HG03442 (cell line): ENCODE data around the gene CKS2.

ENCODE experiments used
- ATAC-seq: cut with Tn5 transposase; IDR thresholded peaks from one replicate; pipeline ENCODE4 v1.9.1; 2021; ENCODE audit warnings: mild to moderate bottlenecking, moderate library complexity; ENCODE audit not compliant: unreplicated experiment

CKS2 gene

GRCh38 chr9:89346696-89347095 lies 35.7 kb downstream of the CKS2 start:
- no peak for ATAC-seq

GRCh38 chr9:89347651-89348050 lies 36.7 kb downstream of the CKS2 start:
- ATAC-seq, result no peak

GRCh38 chr9:89349607-89350006 lies 38.6 kb downstream of the CKS2 start:
- ATAC-seq, result no peak

- ATAC-seq, result no peak
These were observed 40.1 kb downstream of the CKS2 start for GRCh38 chr9:89350988-89351557.

- no peak for ATAC-seq
These were observed 40.7 kb downstream of the CKS2 start for GRCh38 chr9:89351584-89352300.

- no peak for ATAC-seq
These were observed 41.5 kb downstream of the CKS2 start for GRCh38 chr9:89352451-89352850.

GRCh38 chr9:89352874-89353649 lies 42.1 kb downstream of the CKS2 start:
- ATAC-seq, result no peak

GRCh38 chr9:89353989-89354388 lies 43.0 kb downstream of the CKS2 start:
- ATAC-seq, result no peak

GRCh38 chr9:89354471-89354870 lies 43.5 kb downstream of the CKS2 start:
- ATAC-seq, result no peak

GRCh38 chr9:89356782-89357181 lies 45.8 kb downstream of the CKS2 start:
- ATAC-seq, result no peak

- no peak for ATAC-seq
These were observed 46.6 kb downstream of the CKS2 start for GRCh38 chr9:89357331-89358197.

GRCh38 chr9:89358376-89358916 lies 47.5 kb downstream of the CKS2 start:
- ATAC-seq, result no peak

- ATAC-seq, result no peak
These were observed 48.0 kb downstream of the CKS2 start for GRCh38 chr9:89358985-89359384.

- ATAC-seq, result no peak
These were observed 48.8 kb downstream of the CKS2 start for GRCh38 chr9:89359751-89360261.

- ATAC-seq, result no peak
These were observed 49.5 kb downstream of the CKS2 start for GRCh38 chr9:89360465-89360864.

- ATAC-seq, result no peak
These were observed 50.0 kb downstream of the CKS2 start for GRCh38 chr9:89361031-89361430.

GRCh38 chr9:89361816-89362646 lies 51.0 kb downstream of the CKS2 start:
- ATAC-seq, result no peak

GRCh38 chr9:89362647-89363310 lies 51.8 kb downstream of the CKS2 start:
- no peak for ATAC-seq

- ATAC-seq, result no peak
These were observed 52.3 kb downstream of the CKS2 start for GRCh38 chr9:89363311-89363670.
